Measurements from ENCODE around the gene ZNF830.
"Not testable (repeated sequence)": the region's sequence is repeated elsewhere in the genome, so short reads cannot be mapped to it uniquely, and the experiment has no call there.

ZNF830 gene

DNA sequence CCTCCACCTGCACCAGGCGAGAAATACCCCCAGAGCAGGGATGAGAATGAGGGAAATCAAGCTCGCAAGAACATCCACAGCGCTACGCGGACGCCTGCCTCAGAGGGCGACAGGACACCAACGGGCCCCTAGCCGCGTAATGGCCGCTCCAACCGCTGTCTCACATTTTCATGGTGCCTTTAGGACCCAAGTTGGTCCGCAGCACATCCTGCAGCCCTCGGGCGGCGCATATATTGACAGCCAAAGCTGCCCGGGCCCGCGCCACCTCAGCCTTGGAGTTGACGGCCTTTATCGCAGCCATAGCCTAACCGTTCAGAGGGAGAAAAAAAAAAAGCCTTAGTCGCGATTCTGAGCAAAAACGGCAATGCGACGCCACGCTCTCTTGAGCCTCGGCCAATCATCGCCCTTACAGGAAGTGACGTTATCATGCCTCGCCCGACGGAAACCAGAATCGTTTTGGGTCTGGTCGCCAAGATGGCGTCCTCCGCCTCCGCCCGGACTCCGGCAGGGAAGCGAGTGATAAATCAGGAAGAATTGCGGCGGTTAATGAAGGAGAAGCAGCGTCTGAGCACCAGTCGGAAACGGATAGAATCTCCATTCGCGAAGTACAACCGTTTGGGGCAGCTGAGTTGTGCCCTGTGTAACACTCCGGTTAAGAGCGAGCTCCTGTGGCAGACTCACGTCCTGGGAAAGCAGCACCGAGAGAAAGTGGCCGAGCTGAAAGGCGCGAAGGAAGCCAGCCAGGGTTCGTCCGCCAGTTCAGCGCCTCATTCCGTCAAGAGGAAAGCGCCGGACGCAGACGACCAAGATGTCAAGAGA, at the start of gene ZNF830, which contains the start of gene CCT6B:
TSS of gene ZNF830 (plus strand) at position 448 of the 819 bp plus-strand sequence. CDS start at position 475, 27 bp downstream.
TSS of gene CCT6B (minus strand) at position 368 of the 819 bp plus-strand sequence. CDS start at position 301, 67 bp downstream.
- peak; percentile 84 for DNase-seq

DNA sequence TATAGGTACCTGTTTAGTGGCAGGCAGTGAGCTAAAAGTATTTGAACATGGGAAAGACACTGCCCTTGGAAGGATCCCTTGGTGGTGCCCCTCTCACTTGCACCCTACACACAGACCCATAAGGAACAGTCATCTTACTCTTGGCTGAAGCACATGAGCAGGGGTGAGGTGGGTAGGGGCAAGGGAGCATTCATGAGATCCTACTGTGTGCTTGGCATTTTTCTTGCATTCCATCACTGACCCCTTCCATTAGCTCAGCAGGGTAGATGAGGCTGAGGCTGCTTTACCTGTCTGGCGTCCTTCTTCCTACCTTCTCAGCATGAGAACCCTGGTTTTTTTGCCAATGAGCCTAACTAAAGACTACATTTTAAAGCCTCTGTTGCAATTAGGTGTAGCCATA, 48.3 kb upstream of the ZNF830 start:
- DNase-seq = no peak

GRCh38 chr17:34916120-34916519, 45.2 kb upstream of the ZNF830 start:
- no peak for DNase-seq

- no peak for DNase-seq
These were observed 44.0 kb upstream of the ZNF830 start for GRCh38 chr17:34917381-34917780.

DNA sequence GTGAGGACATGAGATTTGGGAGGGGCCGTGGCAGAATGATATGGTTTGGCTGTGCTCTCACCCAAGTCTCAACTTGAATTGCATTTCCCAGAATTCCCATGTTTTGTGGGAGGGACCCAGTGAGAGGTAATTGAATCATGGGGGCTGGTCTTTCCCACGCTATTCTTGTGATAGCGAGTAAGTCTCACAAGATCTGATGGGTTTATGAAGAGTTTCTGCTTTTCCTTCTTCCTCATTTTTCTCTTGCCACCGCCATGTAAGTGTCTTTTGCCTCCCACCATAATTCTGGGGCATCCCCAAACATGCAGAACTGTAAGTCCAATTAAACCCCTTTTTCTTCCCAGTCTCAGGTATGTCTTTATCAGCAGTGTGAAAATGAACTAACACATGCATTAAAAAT, 40.7 kb upstream of the ZNF830 start:
- DNase-seq = no peak

DNA sequence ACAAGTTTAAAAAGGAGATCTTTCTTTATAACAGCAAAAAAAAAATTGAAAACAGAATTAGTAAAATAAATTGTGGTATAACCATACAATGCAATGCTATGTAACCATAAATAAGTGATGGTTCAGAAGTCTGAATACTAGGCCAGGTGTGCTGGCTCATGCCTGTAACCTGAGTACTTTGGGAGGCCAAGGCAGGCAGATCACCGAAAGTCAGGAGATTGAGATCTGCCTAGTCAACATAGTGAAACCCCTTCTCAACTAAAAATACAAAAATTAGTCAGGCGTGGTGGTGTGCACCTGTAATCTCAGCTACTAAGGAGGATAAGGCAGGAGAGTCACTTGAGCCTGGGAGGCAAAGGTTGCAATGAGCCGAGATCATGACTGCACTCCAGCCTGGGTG, 34.7 kb upstream of the ZNF830 start:
- DNase-seq = no peak

DNA sequence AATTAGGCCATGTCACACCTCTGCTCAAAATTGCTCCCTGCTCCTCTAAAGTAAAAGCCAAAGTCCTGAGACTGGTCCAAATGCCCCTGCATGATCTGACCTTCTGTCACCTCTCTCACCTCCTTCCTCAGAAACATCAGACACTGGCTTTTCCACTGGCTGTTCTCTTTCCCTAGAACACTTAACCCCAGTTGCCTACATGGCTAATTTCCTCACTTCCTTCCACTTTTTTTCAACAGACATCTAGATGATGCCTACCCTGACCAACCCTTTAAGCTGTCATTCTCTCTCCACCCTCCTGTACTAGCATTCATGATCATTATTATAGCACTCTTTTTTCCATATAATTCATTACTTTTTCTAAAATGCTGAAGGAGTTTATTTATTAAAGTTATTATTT, 31.1 kb upstream of the ZNF830 start:
- DNase-seq = no peak

DNA sequence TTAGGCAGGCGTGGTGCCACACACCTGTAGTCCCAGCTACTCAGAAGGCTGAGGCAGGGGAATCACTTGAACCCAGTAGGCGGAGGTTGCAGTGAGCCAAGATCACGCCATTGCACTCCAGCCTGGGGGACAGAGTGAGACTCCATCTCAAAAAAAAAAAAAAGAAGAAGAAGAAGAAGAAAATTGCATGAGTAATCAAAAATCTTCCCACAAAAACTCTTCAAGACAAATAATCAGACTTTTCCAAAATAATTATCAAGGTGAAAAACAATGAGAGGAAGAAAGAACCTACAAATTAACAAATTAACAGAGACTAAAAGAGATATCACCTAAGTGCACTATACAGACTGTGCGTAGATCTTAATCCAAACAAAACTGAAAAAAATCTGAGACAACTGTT, 10.6 kb upstream of the ZNF830 start:
- not testable (repeated sequence) for DNase-seq

GRCh38 chr17:34958438-34958837, 2.9 kb upstream of the ZNF830 start:
- no peak for DNase-seq

GRCh38 chr17:34974179-34974578, 12.8 kb downstream of the ZNF830 start:
- no peak for DNase-seq

- DNase-seq = no peak
These were observed 13.8 kb downstream of the ZNF830 start for GRCh38 chr17:34974794-34975785.

- DNase-seq = no peak
These were observed 17.8 kb downstream of the ZNF830 start for GRCh38 chr17:34979153-34979552.

DNA sequence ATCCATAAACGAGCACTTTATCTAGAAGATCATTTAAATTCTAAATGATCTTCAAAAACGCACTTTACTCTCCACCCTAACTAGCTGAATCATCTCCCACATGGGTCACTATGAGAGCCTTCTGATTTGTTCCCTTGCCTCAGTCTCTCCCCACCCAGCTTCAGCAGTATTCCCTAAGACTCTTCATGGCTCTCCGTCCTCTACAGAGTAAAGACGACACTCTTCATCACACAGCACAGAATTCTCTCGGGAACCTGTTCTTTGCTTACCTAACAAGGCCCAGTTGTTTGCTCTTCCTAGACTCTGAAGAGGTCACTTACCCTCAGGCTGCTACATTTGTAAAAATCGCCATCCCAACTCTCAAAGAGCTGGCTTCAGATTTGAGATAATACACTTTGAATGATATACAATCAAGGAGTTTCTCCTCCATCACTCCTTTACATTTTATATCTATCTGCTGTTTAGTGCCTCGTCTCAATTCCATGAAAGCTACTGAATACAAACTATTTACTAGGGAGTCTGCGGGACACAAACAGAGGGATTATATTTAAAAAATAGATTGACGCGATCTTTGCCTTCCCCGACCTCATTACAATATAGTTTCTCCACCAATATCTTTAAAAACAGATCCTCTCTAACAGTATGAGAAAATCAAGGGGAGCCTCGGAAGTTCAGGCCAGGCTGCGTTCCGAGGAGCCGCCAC, 18.5 kb downstream of the ZNF830 start:
- DNase-seq = no peak

- peak; percentile 91 for DNase-seq
These were observed 19.0 kb downstream of the ZNF830 start, which contains the start of gene LIG3 for GRCh38 chr17:34980353-34980680. Gene LIG3, plus strand, starts transcription at chr17:34980512. Its CDS starts 2,494 bp downstream, at chr17:34983006.

DNA sequence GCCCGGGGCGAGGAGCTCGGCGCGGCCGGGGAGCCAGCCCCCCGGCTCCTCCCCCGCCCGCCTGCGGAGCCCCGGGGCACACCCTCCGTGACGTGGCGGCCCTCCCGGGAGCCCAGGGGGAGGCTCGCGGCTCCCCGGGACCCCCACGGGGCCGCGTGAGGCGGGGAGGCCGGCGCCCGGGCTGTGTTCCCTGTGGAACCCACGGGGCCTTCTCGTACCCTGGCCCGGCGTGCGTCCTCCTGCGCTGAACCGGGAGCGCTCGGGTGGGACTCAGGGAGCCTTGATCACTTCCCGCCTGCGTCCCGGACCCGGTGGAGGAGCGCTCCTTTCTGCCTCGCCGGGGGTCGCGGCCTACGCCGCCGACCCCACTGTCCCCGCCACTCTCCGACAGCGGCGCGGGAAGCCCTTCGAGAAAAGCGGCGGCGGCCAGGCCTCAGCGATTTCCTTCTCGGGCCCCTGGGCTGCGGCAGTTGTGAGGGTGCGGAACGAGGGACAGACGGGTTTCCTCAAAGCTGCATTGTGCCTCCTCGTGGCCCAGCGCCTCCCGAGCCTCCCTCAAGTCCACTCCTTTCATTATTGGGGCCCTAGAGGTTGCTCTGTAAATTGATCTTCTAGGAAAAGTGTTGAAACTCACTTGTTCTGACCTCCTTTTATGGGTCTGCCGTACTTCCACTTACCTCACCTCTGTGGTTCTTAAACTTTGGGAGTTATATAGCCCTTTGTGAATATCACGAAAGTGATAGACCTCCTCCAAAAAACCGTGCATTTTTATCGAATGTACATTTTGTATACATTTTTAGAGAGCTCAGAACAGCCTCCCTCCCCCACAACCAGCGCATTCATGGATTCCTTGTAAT, 19.6 kb downstream of the ZNF830 start:
- DNase-seq = peak; percentile 65

DNA sequence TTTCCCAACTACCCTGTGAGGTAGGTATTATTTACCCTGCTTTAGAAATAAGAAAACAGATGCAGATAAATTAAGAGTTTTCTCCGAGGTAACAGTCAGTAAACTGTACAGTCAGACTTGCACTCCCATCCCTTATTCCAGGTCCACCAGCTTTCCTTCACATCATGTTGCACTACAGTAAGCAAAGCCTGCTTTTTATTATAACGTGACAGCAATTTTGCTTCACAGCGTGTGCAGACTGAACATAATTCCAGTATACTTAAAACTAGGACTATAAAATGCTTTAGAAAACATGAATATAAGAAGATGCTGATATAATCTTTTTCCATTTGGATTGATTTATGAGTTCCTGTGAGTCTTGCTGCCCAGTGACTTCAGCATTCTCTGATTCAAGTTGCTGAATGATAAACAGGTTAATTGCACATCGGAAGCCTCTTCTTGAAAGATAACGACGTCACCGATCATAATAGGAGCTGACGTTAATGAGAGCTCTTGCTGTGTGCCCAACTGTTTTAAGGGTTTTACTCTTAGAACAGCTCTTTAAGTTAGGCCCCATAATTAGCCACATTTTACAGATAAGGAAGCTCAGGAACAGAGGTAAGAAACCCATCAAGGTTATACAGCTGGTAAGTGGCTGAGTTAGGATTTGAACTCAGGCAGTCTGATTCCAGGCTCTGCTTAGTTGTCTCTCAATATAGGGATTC, 20.4 kb downstream of the ZNF830 start:
- no peak for DNase-seq

GRCh38 chr17:34987232-34987631, 25.9 kb downstream of the ZNF830 start:
- no peak for DNase-seq

DNA sequence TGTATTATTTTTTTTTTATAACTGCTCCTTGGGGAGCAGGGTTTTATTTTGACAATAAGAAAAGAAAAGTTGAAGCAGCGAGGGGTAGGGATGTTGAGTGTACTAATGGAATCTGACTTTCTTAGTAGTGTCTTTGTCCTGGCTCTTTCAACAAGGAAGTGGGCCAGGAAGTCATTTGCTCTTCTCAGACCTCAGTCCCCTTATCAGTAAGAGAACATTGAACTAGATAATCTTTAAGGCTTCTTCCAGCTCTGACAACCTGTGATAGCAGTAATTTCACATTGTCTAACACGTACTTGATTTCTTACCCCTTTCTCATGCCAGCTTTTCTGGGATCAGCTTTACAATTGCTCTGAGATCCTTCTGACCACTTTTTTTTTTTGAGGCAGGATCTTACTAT, 27.3 kb downstream of the ZNF830 start:
- DNase-seq = no peak

DNA sequence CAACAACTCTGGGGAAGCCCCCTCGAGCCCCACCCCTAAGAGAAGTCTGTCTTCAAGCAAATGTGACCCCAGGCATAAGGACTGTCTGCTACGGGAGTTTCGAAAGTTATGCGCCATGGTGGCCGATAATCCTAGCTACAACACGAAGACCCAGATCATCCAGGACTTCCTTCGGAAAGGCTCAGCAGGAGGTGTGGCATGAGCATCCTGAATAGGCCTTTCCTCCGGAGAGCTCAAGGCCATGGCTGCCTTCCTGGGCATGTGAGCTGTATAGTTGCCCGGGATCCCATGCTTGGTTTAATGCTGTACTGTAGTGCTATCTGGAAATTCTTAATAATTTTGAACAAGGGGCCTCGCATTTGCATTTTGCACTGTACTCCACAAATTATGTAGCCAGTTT, 28.1 kb downstream of the ZNF830 start:
- DNase-seq = no peak

GRCh38 chr17:34990921-34991365, 29.6 kb downstream of the ZNF830 start:
- no peak for DNase-seq

DNA sequence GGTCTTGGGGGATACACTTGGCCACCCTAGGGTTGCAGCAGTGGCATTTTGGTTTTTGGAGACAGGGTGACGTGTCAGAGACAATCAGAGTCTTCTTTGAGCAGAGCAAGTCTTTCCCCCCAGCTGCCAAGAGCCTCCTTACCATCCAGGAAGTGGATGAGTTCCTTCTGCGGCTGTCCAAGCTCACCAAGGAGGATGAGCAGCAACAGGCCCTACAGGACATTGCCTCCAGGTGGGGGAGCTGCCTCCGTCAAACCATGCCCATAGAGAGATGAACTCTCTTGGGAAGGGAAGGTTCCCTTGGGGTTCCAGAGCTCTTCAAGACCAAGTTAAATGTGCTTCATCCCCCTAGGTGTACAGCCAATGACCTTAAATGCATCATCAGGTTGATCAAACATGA, 30.3 kb downstream of the ZNF830 start:
- DNase-seq = no peak
